NCI-H524 (cell line): ENCODE data around the gene PARVA.
"Not testable (repeated sequence)": the region's sequence is repeated elsewhere in the genome, so short reads cannot be mapped to it uniquely, and the experiment has no call there.

Experiments
- DNase-seq, 2 experiments: peaks; one replicate each; lab custom pipeline; 2025; lab: John Stamatoyannopoulos, UW

PARVA gene

GRCh38 chr11:12497431-12497830 lies 120.1 kb downstream of the PARVA start:
- DNase-seq, result peak in 1 of 2 experiments; percentile 58

- DNase-seq, result no peak
Measured at GRCh38 chr11:12499071-12499470, 121.7 kb downstream of the PARVA start.

GRCh38 chr11:12502046-12502445 lies 124.7 kb downstream of the PARVA start:
- DNase-seq, result no peak

GRCh38 chr11:12503039-12503484 lies 125.7 kb downstream of the PARVA start:
- DNase-seq, result no peak

GRCh38 chr11:12503886-12504285 lies 126.5 kb downstream of the PARVA start:
- DNase-seq, result no peak

GRCh38 chr11:12505183-12505582 lies 127.8 kb downstream of the PARVA start:
- no peak for DNase-seq

- no peak for DNase-seq
Measured at GRCh38 chr11:12506404-12506921, 129.1 kb downstream of the PARVA start.

GRCh38 chr11:12507391-12507790 lies 130.0 kb downstream of the PARVA start:
- no peak for DNase-seq

- no peak for DNase-seq
Measured at GRCh38 chr11:12508151-12508751, 130.9 kb downstream of the PARVA start.

- DNase-seq, result no peak
Measured at GRCh38 chr11:12509371-12509770, 132.0 kb downstream of the PARVA start.

- no peak for DNase-seq
Measured at GRCh38 chr11:12512132-12512531, 134.8 kb downstream of the PARVA start.

GRCh38 chr11:12512826-12513395 lies 135.5 kb downstream of the PARVA start:
- no peak for DNase-seq

- DNase-seq, result no peak
Measured at GRCh38 chr11:12516387-12517105, 139.2 kb downstream of the PARVA start.

- no peak for DNase-seq
Measured at GRCh38 chr11:12517306-12517705, 139.9 kb downstream of the PARVA start.

- no peak for DNase-seq
Measured at GRCh38 chr11:12517741-12518140, 140.4 kb downstream of the PARVA start.

- DNase-seq, result peak; percentile 90 to 96
Measured at GRCh38 chr11:12518606-12519385, 141.4 kb downstream of the PARVA start.

GRCh38 chr11:12520054-12520453 lies 142.7 kb downstream of the PARVA start:
- no peak for DNase-seq

GRCh38 chr11:12520576-12520975 lies 143.2 kb downstream of the PARVA start:
- not testable (repeated sequence) for DNase-seq

- no peak for DNase-seq
Measured at GRCh38 chr11:12523180-12523924, 146.0 kb downstream of the PARVA start.

GRCh38 chr11:12524865-12525264 lies 147.5 kb downstream of the PARVA start:
- DNase-seq, result no peak

GRCh38 chr11:12525466-12526055 lies 148.2 kb downstream of the PARVA start:
- no peak for DNase-seq
